Nephron (organoid): Measurements from ENCODE around the gene ZNHIT3.

Source experiments
- H3K27ac Mint-ChIP-seq, 3 experiments: 2 replicates each; pipeline ENCODE4 v1.8.0; 2020; ENCODE audit warnings: mixed read lengths in 3 of 3, mild to moderate bottlenecking in 2 of 3, moderate library complexity in 1 of 3
- H3K27me3 Mint-ChIP-seq: 2 replicates; pipeline ENCODE4 v1.8.0; 2021; ENCODE audit warnings: low read depth, mild to moderate bottlenecking, moderate library complexity, mixed read lengths
- H3K36me3 Mint-ChIP-seq: 2 replicates; pipeline ENCODE4 v1.8.0; 2020; ENCODE audit warnings: low read depth, mixed read lengths
- H3K4me1 Mint-ChIP-seq: 2 replicates; pipeline ENCODE4 v1.8.0; 2020; ENCODE audit warnings: mixed read lengths
- H3K4me3 Mint-ChIP-seq, 3 experiments: 2 replicates each; pipeline ENCODE4 v1.8.0; 2020; ENCODE audit warnings: mild to moderate bottlenecking in 3 of 3, mixed read lengths in 3 of 3, moderate library complexity in 2 of 3
- H3K9me3 Mint-ChIP-seq: 2 replicates; pipeline ENCODE4 v1.8.0; 2020; ENCODE audit warnings: mixed read lengths
- TF ChIP-seq, protein P1 (sequence below), 3 experiments: fragments of 200-600 bp; sonication (generic); IDR thresholded peaks; one replicate each; pipeline ENCODE4 v1.5.0; 2021; ENCODE audit warnings: antibody characterized with exemption in 3 of 3; ENCODE audit not compliant: unreplicated experiment in 3 of 3

ZNHIT3 gene

DNA sequence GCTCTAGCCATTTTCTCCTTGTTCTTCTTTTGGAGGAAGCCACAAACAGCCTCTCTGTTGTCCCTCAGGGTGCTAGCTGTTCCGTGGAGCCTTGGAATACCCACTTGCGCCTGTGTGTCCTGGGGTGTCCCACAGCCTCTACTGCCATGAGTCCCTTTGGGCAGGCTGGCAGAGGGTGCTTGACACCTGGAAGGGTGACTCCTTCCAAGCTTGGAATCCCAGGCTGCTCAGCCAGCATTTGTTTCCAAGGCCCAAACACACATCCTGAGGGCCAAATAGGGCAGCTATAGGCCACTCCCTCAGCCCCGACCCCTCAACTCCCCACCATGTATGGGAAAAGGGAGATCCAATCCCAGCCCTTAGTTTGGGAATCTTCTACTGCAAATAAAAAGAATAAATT is 14.9 kb downstream of the ZNHIT3 start:
- TF ChIP-seq, protein P1, sequence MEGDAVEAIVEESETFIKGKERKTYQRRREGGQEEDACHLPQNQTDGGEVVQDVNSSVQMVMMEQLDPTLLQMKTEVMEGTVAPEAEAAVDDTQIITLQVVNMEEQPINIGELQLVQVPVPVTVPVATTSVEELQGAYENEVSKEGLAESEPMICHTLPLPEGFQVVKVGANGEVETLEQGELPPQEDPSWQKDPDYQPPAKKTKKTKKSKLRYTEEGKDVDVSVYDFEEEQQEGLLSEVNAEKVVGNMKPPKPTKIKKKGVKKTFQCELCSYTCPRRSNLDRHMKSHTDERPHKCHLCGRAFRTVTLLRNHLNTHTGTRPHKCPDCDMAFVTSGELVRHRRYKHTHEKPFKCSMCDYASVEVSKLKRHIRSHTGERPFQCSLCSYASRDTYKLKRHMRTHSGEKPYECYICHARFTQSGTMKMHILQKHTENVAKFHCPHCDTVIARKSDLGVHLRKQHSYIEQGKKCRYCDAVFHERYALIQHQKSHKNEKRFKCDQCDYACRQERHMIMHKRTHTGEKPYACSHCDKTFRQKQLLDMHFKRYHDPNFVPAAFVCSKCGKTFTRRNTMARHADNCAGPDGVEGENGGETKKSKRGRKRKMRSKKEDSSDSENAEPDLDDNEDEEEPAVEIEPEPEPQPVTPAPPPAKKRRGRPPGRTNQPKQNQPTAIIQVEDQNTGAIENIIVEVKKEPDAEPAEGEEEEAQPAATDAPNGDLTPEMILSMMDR (IDR thresholded peaks at IDR 0.05; ENCODE audit: unreplicated experiment in 3 of 3), result no peak

DNA sequence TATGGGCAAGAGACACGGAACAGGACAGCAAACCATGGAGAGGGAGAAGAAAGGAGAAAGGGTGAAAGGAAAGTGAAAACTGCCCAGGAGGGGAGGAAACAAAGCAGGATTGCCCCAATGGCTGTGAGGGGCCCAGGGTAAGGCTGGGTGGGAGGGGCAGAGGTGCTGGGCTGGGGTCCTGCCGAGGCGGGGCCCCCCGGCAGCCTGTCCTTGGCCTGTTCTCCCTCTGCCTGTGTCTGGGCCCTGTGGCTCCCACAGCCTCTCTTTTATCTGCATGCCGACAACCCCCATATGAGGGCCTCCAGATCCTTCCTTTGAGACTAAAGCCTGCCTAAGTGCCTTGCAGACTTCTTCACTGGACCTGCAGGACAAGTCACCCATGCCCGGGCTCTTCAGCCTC is 15.5 kb downstream of the ZNHIT3 start:
- Mint-ChIP-seq H3K27me3 (no peaks in the 10 kb centered on the region), H3K9me3 (no peaks in the 10 kb centered on the region)

More for the DNA sequence above, 14.9 kb downstream of the ZNHIT3 start:
- peaks cover 4% of the 10 kb centered on the region for H3K4me1 Mint-ChIP-seq
- no peaks in the 10 kb centered on the region for H3K27me3 Mint-ChIP-seq
- H3K36me3 Mint-ChIP-seq, result peaks cover 33% of the 10 kb centered on the region
- no peaks in the 10 kb centered on the region for H3K9me3 Mint-ChIP-seq
- H3K27ac Mint-ChIP-seq, result no peak overlapping the region
- H3K4me3 Mint-ChIP-seq, result no peak overlapping the region

DNA sequence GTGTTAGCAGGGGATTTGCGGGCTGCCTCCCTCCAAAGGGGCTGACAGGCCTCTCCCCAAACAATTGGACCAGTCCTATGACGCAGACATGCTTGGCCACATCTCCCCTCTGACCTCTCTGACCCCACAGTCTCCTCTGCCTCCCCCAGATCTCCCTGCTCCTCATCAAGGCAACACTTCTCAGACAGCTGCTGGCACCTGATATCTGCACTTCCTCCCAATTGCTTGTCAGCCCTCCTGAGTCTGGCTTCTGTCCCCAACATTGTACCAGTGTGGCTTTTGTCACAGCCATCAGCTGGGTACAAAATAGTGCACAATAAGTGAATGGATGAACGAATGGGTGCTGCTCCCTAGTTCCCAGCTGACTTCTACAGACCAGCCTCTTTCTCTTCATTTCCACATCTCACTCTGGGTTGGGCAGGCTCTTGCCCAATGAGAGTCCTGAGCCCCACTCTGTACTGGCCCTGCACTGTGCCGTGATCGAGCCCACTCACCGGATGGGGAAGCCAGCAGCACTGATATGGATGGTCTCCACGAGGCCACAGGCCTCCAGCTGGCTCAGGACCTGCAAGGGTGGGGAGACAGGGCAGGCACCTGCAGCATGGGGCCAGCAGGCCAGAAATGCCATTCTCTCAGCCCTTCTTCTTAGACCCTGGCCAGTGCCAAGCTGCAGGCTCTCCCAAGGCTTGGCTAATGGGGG is 17.1 kb downstream of the ZNHIT3 start:
- Mint-ChIP-seq H3K27me3 (no peaks in the 10 kb centered on the region), H3K36me3 (peaks cover 20% of the 10 kb centered on the region), H3K4me1 (no peaks in the 10 kb centered on the region), H3K9me3 (no peaks in the 10 kb centered on the region), H3K4me3 (no peak overlapping the region), H3K27ac (no peak overlapping the region)
- TF ChIP-seq, protein P1 (IDR thresholded peaks at IDR 0.05; ENCODE audit: unreplicated experiment in 3 of 3), result no peak

More for the DNA sequence above, 15.5 kb downstream of the ZNHIT3 start:
- no peaks in the 10 kb centered on the region for H3K4me1 Mint-ChIP-seq
- H3K4me3 Mint-ChIP-seq, result no peak overlapping the region
- no peak overlapping the region for H3K27ac Mint-ChIP-seq
- TF ChIP-seq, protein P1 (IDR thresholded peaks at IDR 0.05; ENCODE audit: unreplicated experiment in 3 of 3), result no peak
- peaks cover 29% of the 10 kb centered on the region for H3K36me3 Mint-ChIP-seq

DNA sequence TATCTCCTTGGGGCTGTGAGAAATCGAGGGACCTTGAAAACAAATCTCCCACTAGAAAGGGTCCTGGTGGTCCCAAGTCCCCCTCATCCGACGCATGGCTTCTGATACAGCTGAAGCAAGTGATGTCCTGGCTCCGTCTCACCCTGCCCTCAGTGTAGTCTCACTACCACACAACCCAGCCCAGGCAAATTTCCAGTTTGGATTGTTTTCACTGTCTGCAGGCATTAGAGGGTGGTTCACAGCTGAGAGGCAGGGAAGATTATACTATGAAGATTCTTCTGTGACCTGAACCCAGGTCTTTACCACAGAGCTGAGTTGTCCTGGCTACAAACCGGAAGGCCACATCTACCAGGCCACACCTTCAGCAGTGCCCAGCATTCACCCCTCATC is 17.7 kb downstream of the ZNHIT3 start:
- Mint-ChIP-seq H3K4me3 (no peak overlapping the region), H3K9me3 (no peaks in the 10 kb centered on the region), H3K36me3 (peaks cover 20% of the 10 kb centered on the region), H3K27ac (no peak overlapping the region), H3K27me3 (no peaks in the 10 kb centered on the region), H3K4me1 (no peaks in the 10 kb centered on the region)
- TF ChIP-seq, protein P1 (IDR thresholded peaks at IDR 0.05; ENCODE audit: unreplicated experiment in 3 of 3), result no peak

DNA sequence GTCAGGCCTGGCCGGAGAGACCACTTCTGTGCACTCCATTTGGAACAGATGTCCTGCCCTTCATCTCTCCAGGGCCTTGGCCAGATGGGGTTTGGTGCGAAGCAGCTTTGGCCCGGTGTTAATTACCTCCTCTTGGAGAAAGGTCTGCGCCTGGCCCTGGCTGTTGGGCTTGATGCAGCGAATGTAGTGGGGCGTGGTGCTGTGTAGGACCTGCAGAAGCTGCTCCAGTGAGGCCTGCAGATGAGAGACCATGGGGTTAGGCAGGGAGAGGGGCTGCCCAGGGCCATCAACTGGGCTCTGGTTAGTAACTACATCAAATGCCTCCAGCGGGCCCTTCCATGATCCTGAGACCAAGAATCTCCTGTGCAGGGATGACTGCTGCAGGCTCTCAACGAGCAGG is 18.7 kb downstream of the ZNHIT3 start:
- no peaks in the 10 kb centered on the region for H3K4me1 Mint-ChIP-seq
- no peaks in the 10 kb centered on the region for H3K27me3 Mint-ChIP-seq
- H3K27ac Mint-ChIP-seq, result no peak overlapping the region
- peaks cover 27% of the 10 kb centered on the region for H3K36me3 Mint-ChIP-seq
- no peak overlapping the region for H3K4me3 Mint-ChIP-seq
- H3K9me3 Mint-ChIP-seq, result no peaks in the 10 kb centered on the region
- TF ChIP-seq, protein P1 (IDR thresholded peaks at IDR 0.05; ENCODE audit: unreplicated experiment in 3 of 3), result no peak

DNA sequence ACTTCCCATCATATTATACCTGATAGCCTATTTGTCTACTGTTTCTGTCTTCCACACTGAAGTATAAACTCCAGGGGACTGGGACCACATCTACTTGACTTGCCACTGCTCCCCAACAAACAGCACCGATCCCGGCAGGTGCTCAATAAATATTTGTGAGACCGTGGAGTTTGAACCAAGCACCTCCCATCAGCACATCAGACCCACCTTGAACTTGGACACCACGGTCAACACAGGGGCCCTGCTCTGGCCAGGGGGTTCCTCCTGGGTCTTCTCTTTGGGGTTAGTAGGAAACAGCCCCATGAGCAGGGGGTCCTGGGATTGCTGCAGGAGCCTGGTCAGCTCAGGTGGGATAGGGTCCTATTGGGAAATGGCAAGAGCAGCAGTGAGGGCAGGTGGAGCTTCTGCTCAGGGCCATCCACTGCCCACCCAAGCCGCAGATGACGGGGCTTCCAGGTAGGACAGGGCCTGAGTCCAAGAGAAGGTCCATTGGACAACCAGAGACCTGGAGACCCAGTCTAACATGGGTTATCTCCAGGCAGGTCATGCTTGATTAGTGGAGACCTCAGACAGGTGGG is 19.9 kb downstream of the ZNHIT3 start:
- Mint-ChIP-seq H3K4me3 (no peak overlapping the region), H3K36me3 (peaks cover 31% of the 10 kb centered on the region)
- TF ChIP-seq, protein P1 (IDR thresholded peaks at IDR 0.05; ENCODE audit: unreplicated experiment in 3 of 3), result no peak

More for the DNA sequence above, 19.9 kb downstream of the ZNHIT3 start:
- Mint-ChIP-seq H3K4me1 (no peaks in the 10 kb centered on the region), H3K9me3 (no peaks in the 10 kb centered on the region), H3K27ac (no peak overlapping the region), H3K27me3 (no peaks in the 10 kb centered on the region)
